H1 (cell line): ENCODE measurements around the gene DLG5. TPM values are rescaled to one million over a fixed set of nuclear protein-coding genes. Genes with fewer than 3 reads are reported as not detected.

Source experiments
- CTCF ChIA-PET: fragments of 300-600 bp; sonication (Branson Sonifier 250); formaldehyde crosslinking; loops from one replicate; lab custom pipeline; 2021; ENCODE audit not compliant: partially characterized antibody; lab: Charles Lee
- POLR2A ChIA-PET: fragments of 300-600 bp; sonication (Branson Sonifier 250); formaldehyde crosslinking; loops from one replicate; lab custom pipeline; 2021; ENCODE audit warnings: inconsistent platforms; ENCODE audit not compliant: partially characterized antibody; lab: Charles Lee
- DNase-seq, 2 experiments: peaks; one replicate each; pipeline versions ENCODE4 v3.0.0 to v3.0.0-alpha.2; 2010 to 2022; ENCODE audit warnings: low spot score in 2 of 2, low read depth in 1 of 2, mixed read lengths in 1 of 2
- FAIRE-seq: peaks from 2 replicates; lab custom pipeline; 2011; peaks lifted over from hg19 to GRCh38; lab: Jason Lieb, UNC
- H2AFZ ChIP-seq: 2 replicates; pipeline ENCODE4 v1.8.1; 2012; ENCODE audit warnings: low read length, inconsistent platforms
- H2AK5ac ChIP-seq: 2 replicates; pipeline ENCODE4 v1.6.1; 2013; ENCODE audit warnings: low read depth, low read length
- H2BK120ac ChIP-seq: replicated peaks from 2 replicates; pipeline ENCODE3; 2013; ENCODE audit warnings: low read depth, low read length, inconsistent platforms
- H2BK12ac ChIP-seq: 2 replicates; pipeline ENCODE4 v1.6.1; 2013; ENCODE audit warnings: low read depth, low read length
- H2BK15ac ChIP-seq: 2 replicates; pipeline ENCODE4 v1.6.1; 2013; ENCODE audit warnings: low read length
- H2BK20ac ChIP-seq: 2 replicates; pipeline ENCODE4 v1.6.1; 2013; ENCODE audit warnings: low read length
- H2BK5ac ChIP-seq: 2 replicates; pipeline ENCODE4 v1.6.1; 2013; ENCODE audit warnings: low read depth, low read length
- H3K14ac ChIP-seq: 2 replicates; pipeline ENCODE4 v1.6.1; 2013; ENCODE audit warnings: inconsistent platforms; ENCODE audit not compliant: insufficient read length
- H3K18ac ChIP-seq: 2 replicates; pipeline ENCODE4 v1.6.1; 2013; ENCODE audit warnings: low read length; ENCODE audit errors: extremely low read depth
- H3K23ac ChIP-seq: 2 replicates; pipeline ENCODE4 v1.6.1; 2013; ENCODE audit warnings: inconsistent platforms; ENCODE audit not compliant: insufficient read length
- H3K23me2 ChIP-seq: 2 replicates; pipeline ENCODE4 v1.6.1; 2013; ENCODE audit warnings: low read depth, low read length
- H3K27ac ChIP-seq: 2 replicates; pipeline ENCODE4 v1.6.1; 2011; ENCODE audit warnings: low read depth, low read length, inconsistent platforms
- H3K27me3 ChIP-seq, 4 experiments: replicated peaks in 1 of 4; 1 replicate in 1 of 4; 2 replicates in 3 of 4; pipeline versions ENCODE4 v1.6.1 to v1.8.1; 2011 to 2013; ENCODE audit warnings: low read length in 3 of 4, mild to moderate bottlenecking in 3 of 4, inconsistent platforms in 2 of 4, mixed read lengths in 2 of 4, moderate library complexity in 1 of 4; ENCODE audit not compliant: control insufficient read depth in 3 of 4, insufficient read depth in 3 of 4; ENCODE audit errors: extremely low read depth in 1 of 4
- H3K36me3 ChIP-seq, 4 experiments: 2 replicates each; pipeline versions ENCODE4 v1.6.1 to v1.8.1; 2011 to 2013; ENCODE audit warnings: mild to moderate bottlenecking in 4 of 4, low read length in 3 of 4, moderate library complexity in 2 of 4, control low read depth in 1 of 4, inconsistent platforms in 1 of 4; ENCODE audit not compliant: insufficient read depth in 4 of 4, control insufficient read depth in 2 of 4
- H3K4ac ChIP-seq: replicated peaks from 2 replicates; pipeline ENCODE3; 2013; ENCODE audit warnings: low read length, low read depth, mixed read lengths, inconsistent platforms; ENCODE audit not compliant: insufficient read length
- H3K4me1 ChIP-seq, 4 experiments: replicated peaks in 1 of 4; 1 replicate in 1 of 4; 2 replicates in 3 of 4; pipeline versions ENCODE4 v1.6.1 to v1.8.1; 2011 to 2013; ENCODE audit warnings: low read length in 3 of 4, inconsistent platforms in 2 of 4, mixed read lengths in 1 of 4; ENCODE audit not compliant: insufficient read depth in 4 of 4, control insufficient read depth in 3 of 4
- H3K4me2 ChIP-seq, 2 experiments: 2 replicates each; pipeline versions ENCODE4 v1.6.1 to v1.8.1; 2011 to 2013; ENCODE audit warnings: low read depth in 2 of 2, low read length in 2 of 2, control low read depth in 1 of 2, inconsistent platforms in 1 of 2, mild to moderate bottlenecking in 1 of 2; ENCODE audit not compliant: insufficient read depth in 1 of 2
- H3K4me3 ChIP-seq, 4 experiments: fragments of 200-600, 300-600 bp in 1 of 4; sonication (generic), shearing (Covaris generic), sonication (Bioruptor Twin) in 1 of 4; 2 replicates each; pipeline versions ENCODE4 v1.5.1 to v1.8.1; 2011 to 2016; ENCODE audit warnings: low read length in 4 of 4, low read depth in 3 of 4, control low read depth in 2 of 4, inconsistent platforms in 2 of 4, mild to moderate bottlenecking in 2 of 4, mixed read lengths in 1 of 4, moderate library complexity in 1 of 4; ENCODE audit not compliant: insufficient read depth in 2 of 4; ENCODE audit errors: extremely low read depth in 1 of 4
- H3K56ac ChIP-seq: replicated peaks from 2 replicates; pipeline ENCODE3; 2013; ENCODE audit warnings: low read depth, mild to moderate bottlenecking, mixed read lengths, low read length, inconsistent platforms; ENCODE audit not compliant: insufficient read length
- H3K79me1 ChIP-seq: 2 replicates; pipeline ENCODE4 v1.6.1; 2013; ENCODE audit warnings: low read depth, low read length, control low read depth
- H3K79me2 ChIP-seq, 2 experiments: 2 replicates each; pipeline versions ENCODE4 v1.6.1 to v1.8.1; 2012 to 2013; ENCODE audit warnings: low read length in 2 of 2, mild to moderate bottlenecking in 2 of 2, inconsistent platforms in 1 of 2; ENCODE audit not compliant: insufficient read depth in 2 of 2, control insufficient read depth in 1 of 2
- H3K9ac ChIP-seq, 4 experiments: replicated peaks in 1 of 4; 1 replicate in 1 of 4; 2 replicates in 3 of 4; pipeline versions ENCODE4 v1.6.1 to v1.8.1; 2011 to 2013; ENCODE audit warnings: low read depth in 3 of 4, low read length in 3 of 4, control low read depth in 2 of 4, mild to moderate bottlenecking in 2 of 4, moderate library complexity in 2 of 4, inconsistent platforms in 1 of 4; ENCODE audit errors: extremely low read depth in 1 of 4
- H3K9me3 ChIP-seq, 2 experiments: 2 replicates each; pipeline versions ENCODE4 v1.6.1 to v1.8.1; 2012 to 2013; ENCODE audit warnings: mild to moderate bottlenecking in 2 of 2, moderate library complexity in 2 of 2, control low read depth in 1 of 2, inconsistent platforms in 1 of 2, low read depth in 1 of 2, low read length in 1 of 2, mixed read lengths in 1 of 2; ENCODE audit not compliant: insufficient read depth in 2 of 2
- H4K20me1 ChIP-seq, 2 experiments: replicated peaks in 1 of 2; 2 replicates each; pipeline versions ENCODE3 to v1.8.1; 2011 to 2013; ENCODE audit warnings: inconsistent platforms in 2 of 2, low read length in 2 of 2, mild to moderate bottlenecking in 1 of 2; ENCODE audit not compliant: insufficient read depth in 2 of 2, control insufficient read depth in 1 of 2
- H4K5ac ChIP-seq: 2 replicates; pipeline ENCODE4 v1.6.1; 2013; ENCODE audit warnings: low read length, low read depth, mixed read lengths, inconsistent platforms; ENCODE audit not compliant: insufficient read length
- H4K8ac ChIP-seq: 2 replicates; pipeline ENCODE4 v1.8.0; 2013; ENCODE audit warnings: mild to moderate bottlenecking, moderate library complexity, low read length, inconsistent platforms; ENCODE audit not compliant: insufficient read depth; ENCODE audit errors: extremely low read depth
- H4K91ac ChIP-seq: replicated peaks from 2 replicates; pipeline ENCODE3; 2013; ENCODE audit warnings: low read length, mixed read lengths, inconsistent platforms; ENCODE audit not compliant: insufficient read length
- CHD2 ChIP-seq: IDR thresholded peaks from 2 replicates; pipeline ENCODE4 v1.6.1; 2012; ENCODE audit warnings: low read length, improper control_type of control experiment
- CTBP2 ChIP-seq: IDR thresholded peaks from 2 replicates; pipeline ENCODE4 v1.7.0; 2011; ENCODE audit warnings: borderline replicate concordance, mild to moderate bottlenecking, moderate library complexity, mixed read lengths, low read length; ENCODE audit not compliant: insufficient read depth, insufficient read length
- PHF8 ChIP-seq: fragments of 200-600 bp; sonication (generic); conservative IDR thresholded peaks from 2 replicates; pipeline ENCODE4 v1.7.1; 2012; ENCODE audit warnings: low read depth, mild to moderate bottlenecking, inconsistent platforms, low read length, moderate library complexity
- RAD21 ChIP-seq, 2 experiments: IDR thresholded peaks in 1 of 2; conservative IDR thresholded peaks in 1 of 2; 2 replicates each; pipeline ENCODE4 v1.6.1; 2011; ENCODE audit warnings: low read depth in 2 of 2, low read length in 2 of 2, improper control_type of control experiment in 1 of 2, inconsistent platforms in 1 of 2, mild to moderate bottlenecking in 1 of 2, moderate library complexity in 1 of 2
- RBBP5 ChIP-seq: IDR thresholded peaks from 2 replicates; pipeline ENCODE4 v1.7.1; 2012; ENCODE audit warnings: low read depth, mild to moderate bottlenecking, inconsistent platforms, low read length, moderate library complexity, borderline replicate concordance
- SP1 ChIP-seq: IDR thresholded peaks from 2 replicates; pipeline ENCODE4 v1.6.1; 2011; ENCODE audit warnings: low read depth, low read length
- TCF12 ChIP-seq: IDR thresholded peaks from 2 replicates; pipeline ENCODE4 v1.6.1; 2011; ENCODE audit warnings: low read depth, mild to moderate bottlenecking, low read length
- YY1 ChIP-seq: IDR thresholded peaks from 2 replicates; pipeline ENCODE4 v1.6.1; 2011; ENCODE audit warnings: low read depth, mild to moderate bottlenecking, low read length
- WGBS, 2 experiments: shearing (Covaris generic) in 1 of 2; methylation state at CpG; one replicate each; pipeline versions ENCODE4 v1.1.6 to v1.1.7; 2013 to 2015; ENCODE audit warnings: low lambda C conversion rate in 2 of 2, mixed read lengths in 2 of 2, inconsistent platforms in 1 of 2, low coverage in 1 of 2, missing lambda C conversion rate in 1 of 2; ENCODE audit not compliant: insufficient replicate concordance in 2 of 2, insufficient coverage in 1 of 2, insufficient read length in 1 of 2; ENCODE audit errors: extremely low coverage in 1 of 2, missing lambda C conversion rate in 1 of 2; 5-methylcytosine and 5-hydroxymethylcytosine counted together
- polyA plus RNA-seq, 7 experiments: library from polyadenylated mRNA; depleted of rRNA in 3 of 7; stranded (reverse) in 5 of 7; unstranded in 2 of 7; fragments of >200 nt in 5 of 7; fragments of 200-250 nt in 2 of 7; gene quantifications; 1 replicate in 5 of 7; 2 replicates in 1 of 7; 4 replicates in 1 of 7; pipeline versions ENCODE4 v1.2.1 to v1.2.3, GENCODE V29; 2011 to 2013; ENCODE audit warnings: missing spikeins in 2 of 7, mixed read lengths in 2 of 7
- total RNA-seq: library from RNA; stranded (reverse); fragmentation: NEBNext Ultra II Directional; extraction: Animal tissue kit (Norgen Biotek cat#: 25700); gene quantifications from 2 replicates; pipeline ENCODE4 v1.2.1, GENCODE V29; 2021
- TF ChIP-seq, protein P1 (sequence below), 3 experiments: IDR thresholded peaks; 1 replicate in 2 of 3; 2 replicates in 1 of 3; pipeline versions ENCODE4 v1.5.1 to v1.6.1; 2011; ENCODE audit warnings: low read length in 3 of 3, mild to moderate bottlenecking in 3 of 3, inconsistent platforms in 2 of 3, low read depth in 1 of 3, moderate library complexity in 1 of 3; ENCODE audit not compliant: insufficient read depth in 1 of 3; ENCODE audit errors: control extremely low read depth in 1 of 3

The DLG5 gene
- total and polyA plus RNA-seq, 2 of the 8 experiments (the other 6 are each of a cell fraction or from before 2014, with no cell fraction given), result 15.6 to 71.4 TPM

GRCh38 chr10:77974396-77975074 is 48.0 kb upstream of the DLG5 start:
- WGBS, 2 experiments, result 65% methylated on average over 8 of the region's 8 CpGs; no CpG with 5 or more reads in 1 of the 2 experiments
- DNase-seq, result peak; percentile 41 to 66
- H4K91ac ChIP-seq, result no peak overlapping the region
- no peak overlapping the region for H3K23ac ChIP-seq
- H4K8ac ChIP-seq, result no peak overlapping the region
- H3K9me3 ChIP-seq, result no peaks in the 10 kb centered on the region
- H3K14ac ChIP-seq, result no peak overlapping the region
- H3K56ac ChIP-seq, result no peak overlapping the region
- peak; percentile 68 for FAIRE-seq
- no peak overlapping the region for H3K18ac ChIP-seq
- no peak overlapping the region for H3K4me2 ChIP-seq
- H3K79me1 ChIP-seq, result no peaks in the 10 kb centered on the region
- no peak overlapping the region for H2BK20ac ChIP-seq
- no peak overlapping the region for H3K4me3 ChIP-seq
- no peak overlapping the region for H2BK120ac ChIP-seq
- no peaks in the 10 kb centered on the region for H3K23me2 ChIP-seq
- H3K36me3 ChIP-seq, result peaks cover 6 to 27% (median 19%) of the 10 kb centered on the region in 4 experiments
- no peak overlapping the region for H2BK15ac ChIP-seq
- TF ChIP-seq CHD2 (no peak), TCF12 (no peak), RBBP5 (no peak), RAD21 (IDR thresholded peaks at IDR 0.05 in 1 of 2, conservative IDR thresholded peaks at IDR 0.05 in 1 of 2; ENCODE audit: low read depth in 2 of 2, low read length in 2 of 2) (peak; percentile 84 to 89), PHF8 (no peak), YY1 (0 out of 2 replicates have a peak, but pooled peaks have one; percentile 26), SP1 (no peak), CTBP2 (no peak)
- TF ChIP-seq, protein P1, sequence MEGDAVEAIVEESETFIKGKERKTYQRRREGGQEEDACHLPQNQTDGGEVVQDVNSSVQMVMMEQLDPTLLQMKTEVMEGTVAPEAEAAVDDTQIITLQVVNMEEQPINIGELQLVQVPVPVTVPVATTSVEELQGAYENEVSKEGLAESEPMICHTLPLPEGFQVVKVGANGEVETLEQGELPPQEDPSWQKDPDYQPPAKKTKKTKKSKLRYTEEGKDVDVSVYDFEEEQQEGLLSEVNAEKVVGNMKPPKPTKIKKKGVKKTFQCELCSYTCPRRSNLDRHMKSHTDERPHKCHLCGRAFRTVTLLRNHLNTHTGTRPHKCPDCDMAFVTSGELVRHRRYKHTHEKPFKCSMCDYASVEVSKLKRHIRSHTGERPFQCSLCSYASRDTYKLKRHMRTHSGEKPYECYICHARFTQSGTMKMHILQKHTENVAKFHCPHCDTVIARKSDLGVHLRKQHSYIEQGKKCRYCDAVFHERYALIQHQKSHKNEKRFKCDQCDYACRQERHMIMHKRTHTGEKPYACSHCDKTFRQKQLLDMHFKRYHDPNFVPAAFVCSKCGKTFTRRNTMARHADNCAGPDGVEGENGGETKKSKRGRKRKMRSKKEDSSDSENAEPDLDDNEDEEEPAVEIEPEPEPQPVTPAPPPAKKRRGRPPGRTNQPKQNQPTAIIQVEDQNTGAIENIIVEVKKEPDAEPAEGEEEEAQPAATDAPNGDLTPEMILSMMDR (IDR thresholded peaks at IDR 0.05; ENCODE audit: control extremely low read depth in 1 of 3, insufficient read depth in 1 of 3, low read depth in 1 of 3, low read length in 3 of 3), result peak; percentile 57 to 89 (median 89)
- H3K9ac ChIP-seq, result no peak overlapping the region
- H3K4ac ChIP-seq, result no peak overlapping the region
- H2AFZ ChIP-seq, result no peak overlapping the region
- no peak overlapping the region for H4K5ac ChIP-seq
- no peak overlapping the region for H3K27ac ChIP-seq
- no peak overlapping the region for H2AK5ac ChIP-seq
- H3K27me3 ChIP-seq, result no peaks in the 10 kb centered on the region
- no peak overlapping the region for H2BK12ac ChIP-seq
- CTCF ChIA-PET, result interaction anchor here (0.6 to 9.7 kb wide), 51 partner anchors 9 to 257 kb away, joined by 3 to 117 read pairs (median 6); partner anchors contain the start of genes DLG5 and POLR3A
- H2BK5ac ChIP-seq, result no peak overlapping the region
- POLR2A ChIA-PET, result interaction anchor here (0.6 to 4.8 kb wide), 16 partner anchors 10 to 129 kb away, joined by 3 to 26 read pairs (median 4); partner anchors contain the start of gene DLG5
- H3K79me2 ChIP-seq, result no peaks in the 10 kb centered on the region
- H3K4me1 ChIP-seq, result peaks cover 0 to 6% (median 0%) of the 10 kb centered on the region in 4 experiments; a peak in 2 of 7 replicates
- H4K20me1 ChIP-seq, result peaks cover 0 to 2% of the 10 kb centered on the region in 2 experiments
